ENCODE measurements around the gene RYR2.

Gene RYR2

DNA sequence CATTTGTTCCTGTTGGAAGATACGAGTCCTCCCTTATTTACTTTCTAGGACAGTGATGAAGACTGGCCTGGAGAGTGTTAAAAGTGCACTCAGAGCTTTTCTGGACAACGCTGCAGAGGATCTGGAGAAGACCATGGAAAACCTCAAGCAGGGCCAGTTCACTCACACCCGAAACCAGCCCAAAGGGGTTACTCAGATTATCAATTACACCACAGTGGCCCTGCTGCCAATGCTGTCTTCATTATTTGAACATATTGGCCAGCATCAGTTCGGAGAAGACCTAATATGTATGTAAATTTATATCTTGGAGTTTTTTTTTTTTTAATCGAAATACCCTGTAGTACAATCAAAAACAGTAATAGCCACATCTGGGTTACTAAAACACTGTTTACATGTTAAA, 658.2 kb downstream of the RYR2 start:
- no peak for DNase-seq

DNA sequence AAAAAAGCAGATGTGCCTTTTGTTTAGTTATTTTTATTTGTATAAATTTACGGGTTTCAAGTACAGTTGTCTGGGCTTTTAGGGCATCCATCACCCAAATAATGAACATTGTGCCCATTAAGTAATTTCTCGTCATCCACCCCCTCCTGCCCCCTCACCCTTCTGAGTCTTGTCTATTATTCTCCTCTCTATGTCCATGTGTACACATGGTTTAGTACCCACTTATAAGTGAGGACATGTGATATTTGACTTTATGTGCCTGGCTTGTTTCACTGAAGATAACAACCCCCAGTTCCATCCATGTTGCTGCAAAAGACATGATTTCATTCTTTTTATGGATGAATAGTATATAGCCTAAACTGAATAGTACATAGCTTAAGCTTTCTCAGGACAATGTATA, 659.5 kb downstream of the RYR2 start:
- no peak for DNase-seq

DNA sequence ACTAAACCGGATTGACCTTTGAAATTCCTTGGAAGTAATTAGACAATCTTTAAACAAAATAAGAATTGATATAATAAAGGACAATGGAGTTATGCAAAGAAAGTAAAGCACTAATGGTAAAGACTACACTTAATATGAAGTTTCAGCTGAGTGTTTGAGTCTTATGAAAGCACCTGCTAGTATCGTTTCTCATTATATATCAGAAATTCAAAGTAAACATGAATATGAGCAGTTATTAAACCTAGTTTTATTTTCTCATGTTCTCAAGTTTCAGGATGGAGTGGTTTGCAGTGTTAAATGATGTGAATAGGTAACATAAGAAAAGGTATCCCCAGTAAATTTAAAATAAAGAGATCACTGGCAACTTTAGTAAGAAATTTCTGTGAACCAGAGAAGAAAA, 660.2 kb downstream of the RYR2 start:
- DNase-seq, result no peak

DNA sequence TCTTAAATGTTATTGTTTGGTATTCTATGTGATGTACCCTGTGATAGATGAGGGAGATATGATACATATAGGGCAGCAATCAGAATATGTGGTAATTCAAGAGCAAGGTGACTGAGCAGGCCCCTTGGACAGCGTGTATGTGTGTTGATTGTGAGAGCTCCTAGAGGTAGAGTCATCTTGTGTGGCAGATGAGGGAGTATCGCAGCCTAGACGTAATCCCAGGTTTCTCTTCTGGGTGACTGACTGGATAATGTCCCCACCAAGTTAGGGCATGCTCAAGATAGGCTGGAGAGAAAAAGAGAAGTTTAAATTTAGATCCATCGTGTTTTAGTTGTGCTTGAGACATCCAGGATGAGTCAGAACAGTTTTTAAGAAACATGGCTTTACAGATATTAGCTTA, 663.5 kb downstream of the RYR2 start:
- DNase-seq, result no peak

DNA sequence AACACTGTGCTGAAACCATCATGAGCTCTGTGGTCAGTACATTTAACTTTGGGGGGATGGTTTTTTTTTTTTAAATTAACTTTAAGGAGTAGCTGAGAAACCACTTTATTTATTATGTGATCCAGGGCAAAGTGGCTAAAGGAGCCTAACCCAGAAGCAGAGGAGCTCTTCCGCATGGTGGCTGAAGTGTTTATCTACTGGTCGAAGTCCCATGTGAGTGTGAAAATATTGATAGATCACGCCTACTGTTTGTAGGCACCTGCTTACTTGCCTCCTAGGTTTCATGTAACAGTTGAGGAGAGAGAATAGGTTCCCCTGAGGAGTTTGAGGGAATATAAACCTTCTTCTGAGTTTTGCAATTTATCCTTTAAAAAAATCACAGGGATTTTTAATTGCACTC, 667.4 kb downstream of the RYR2 start:
- DNase-seq, result no peak

DNA sequence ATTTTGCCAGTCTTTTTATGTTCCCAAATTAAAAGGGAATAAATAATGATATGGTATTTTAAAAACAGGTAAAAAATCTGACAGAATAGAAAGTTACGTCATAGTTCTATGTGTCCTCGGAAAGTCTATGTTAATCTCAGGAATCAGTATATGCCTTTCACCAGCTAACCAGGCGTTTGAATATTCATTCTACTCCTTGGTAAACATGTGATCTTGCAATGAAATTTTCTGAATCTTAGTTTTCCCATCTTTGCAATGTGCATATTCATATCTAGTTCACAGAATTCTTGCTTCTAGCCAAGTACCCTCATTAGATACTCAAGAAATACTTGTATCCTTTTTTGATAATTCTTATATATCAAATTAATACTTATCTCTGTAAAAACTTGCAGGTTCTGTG, 669.3 kb downstream of the RYR2 start:
- no peak for DNase-seq

DNA sequence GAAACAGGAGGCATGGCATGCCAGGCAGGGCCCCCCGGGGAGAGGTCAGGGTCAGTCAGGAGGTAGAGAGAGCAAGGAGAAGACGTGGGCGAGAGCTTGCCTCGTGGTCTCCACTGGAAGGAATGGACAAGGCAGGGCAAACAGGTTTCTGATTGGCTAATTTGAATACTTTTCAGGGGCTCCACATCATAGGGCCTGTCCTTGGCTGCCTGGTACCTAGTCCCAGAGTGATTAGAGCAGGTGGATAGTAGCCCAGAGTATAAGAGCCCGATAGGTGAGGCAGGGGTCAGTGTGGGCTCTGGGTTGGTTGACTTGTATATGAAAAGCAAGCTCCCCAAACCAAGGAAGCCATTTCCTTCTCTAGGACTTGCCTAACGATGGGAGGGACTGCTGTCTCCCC, 670.1 kb downstream of the RYR2 start:
- DNase-seq, result no peak

DNA sequence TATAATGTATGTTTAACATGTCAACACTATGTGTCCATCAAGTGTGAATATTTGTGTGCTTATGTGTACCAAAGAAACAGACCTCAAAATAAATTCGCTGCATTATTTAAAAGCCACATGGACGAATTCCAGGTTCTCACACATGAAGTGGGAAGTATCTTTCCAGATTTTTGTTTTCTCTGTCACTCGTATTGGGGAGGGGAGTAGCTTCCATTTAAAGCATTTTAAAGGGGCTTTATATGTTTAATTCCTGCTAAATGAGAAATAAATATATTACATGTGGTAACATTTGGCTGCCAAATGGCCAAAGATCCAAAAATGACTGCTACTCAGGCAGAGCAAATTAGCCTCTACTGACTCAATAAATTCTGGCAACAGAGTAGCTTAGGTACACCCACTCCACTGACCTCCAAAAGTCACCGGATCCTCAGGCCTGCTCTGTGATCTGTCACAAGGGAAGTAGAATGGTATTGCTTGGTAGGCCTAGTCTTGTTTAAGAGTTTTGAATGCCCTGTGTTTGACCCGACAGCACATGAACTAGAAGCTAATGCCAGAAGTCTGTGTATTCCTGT, 670.7 kb downstream of the RYR2 start:
- no peak for DNase-seq

DNA sequence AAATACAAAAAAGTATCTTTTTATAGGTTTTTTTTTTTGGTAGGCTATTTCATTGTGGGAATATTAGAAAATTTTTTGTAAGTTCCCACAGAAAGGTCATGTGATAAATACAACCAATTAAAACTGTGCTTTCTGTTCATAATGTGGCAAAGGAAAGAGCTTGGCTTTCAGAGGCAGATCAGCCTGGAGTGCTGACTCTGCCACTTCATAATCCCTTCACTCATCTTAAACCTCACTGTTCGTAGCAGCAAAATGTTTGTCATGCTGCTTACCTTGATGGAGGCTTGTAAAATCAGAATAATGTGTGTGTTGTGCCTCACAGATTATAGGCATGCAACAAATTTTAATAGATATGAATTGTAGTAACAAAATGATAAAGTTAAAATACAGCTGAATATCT, 671.9 kb downstream of the RYR2 start:
- no peak for DNase-seq

DNA sequence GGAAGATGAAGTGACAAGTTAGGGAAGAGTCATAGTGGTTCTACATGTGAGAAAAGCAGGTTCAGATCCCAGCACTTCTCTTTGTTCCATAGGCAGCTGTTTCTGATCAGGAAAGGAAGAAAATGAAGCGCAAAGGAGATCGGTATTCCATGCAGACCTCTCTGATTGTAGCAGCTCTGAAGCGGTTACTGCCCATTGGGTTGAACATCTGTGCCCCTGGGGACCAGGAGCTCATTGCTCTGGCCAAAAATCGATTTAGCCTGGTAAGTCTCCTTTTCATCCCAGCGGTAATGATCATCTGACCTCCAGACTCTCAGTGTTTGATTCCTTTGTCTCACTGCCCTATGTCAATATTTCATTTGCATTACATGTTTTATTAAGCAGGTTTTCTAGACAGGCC, 675.1 kb downstream of the RYR2 start:
- no peak for DNase-seq

DNA sequence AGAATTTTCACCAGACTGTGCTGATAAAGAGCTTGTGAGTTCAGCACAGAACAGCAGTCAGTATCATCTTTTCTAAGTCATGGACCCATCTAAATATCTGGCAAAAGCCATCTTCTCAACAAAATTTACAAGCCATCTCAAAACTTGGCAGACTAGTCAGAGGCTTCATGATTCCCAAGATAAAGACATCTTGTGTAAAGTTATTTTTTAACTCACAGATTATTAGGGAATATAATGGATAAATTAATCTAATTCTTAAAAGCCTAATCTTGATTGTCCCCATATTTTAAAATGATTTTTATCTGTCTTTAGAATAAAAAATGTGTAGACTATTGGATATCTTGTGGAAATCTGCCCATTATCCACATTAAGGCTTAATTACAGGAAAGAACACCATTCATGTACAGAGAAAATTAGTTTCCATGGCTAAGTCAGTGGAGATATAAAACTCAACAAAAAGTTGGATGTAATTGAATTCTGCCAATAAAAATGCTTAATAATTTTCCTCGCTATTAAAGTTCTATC, 688.9 kb downstream of the RYR2 start:
- no peak for DNase-seq

DNA sequence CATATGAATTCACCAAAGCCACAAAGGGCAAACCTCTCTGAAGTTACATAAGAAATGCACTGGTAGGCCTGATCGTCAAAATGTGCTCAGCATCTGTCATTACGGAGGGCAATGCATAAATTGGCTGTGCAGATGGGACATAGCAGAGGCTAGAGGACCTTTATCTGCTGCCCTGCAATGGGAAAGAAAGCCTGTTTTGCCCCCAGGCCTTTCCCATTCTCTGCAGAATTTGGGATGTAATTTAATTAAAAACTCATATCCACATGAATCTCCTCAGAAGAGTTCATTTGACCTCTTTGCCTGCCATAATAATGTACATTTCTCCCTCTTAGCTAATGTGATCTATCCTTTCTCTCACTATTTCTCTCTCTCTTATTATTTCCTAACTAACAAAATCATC, 690.7 kb downstream of the RYR2 start:
- no peak for DNase-seq

DNA sequence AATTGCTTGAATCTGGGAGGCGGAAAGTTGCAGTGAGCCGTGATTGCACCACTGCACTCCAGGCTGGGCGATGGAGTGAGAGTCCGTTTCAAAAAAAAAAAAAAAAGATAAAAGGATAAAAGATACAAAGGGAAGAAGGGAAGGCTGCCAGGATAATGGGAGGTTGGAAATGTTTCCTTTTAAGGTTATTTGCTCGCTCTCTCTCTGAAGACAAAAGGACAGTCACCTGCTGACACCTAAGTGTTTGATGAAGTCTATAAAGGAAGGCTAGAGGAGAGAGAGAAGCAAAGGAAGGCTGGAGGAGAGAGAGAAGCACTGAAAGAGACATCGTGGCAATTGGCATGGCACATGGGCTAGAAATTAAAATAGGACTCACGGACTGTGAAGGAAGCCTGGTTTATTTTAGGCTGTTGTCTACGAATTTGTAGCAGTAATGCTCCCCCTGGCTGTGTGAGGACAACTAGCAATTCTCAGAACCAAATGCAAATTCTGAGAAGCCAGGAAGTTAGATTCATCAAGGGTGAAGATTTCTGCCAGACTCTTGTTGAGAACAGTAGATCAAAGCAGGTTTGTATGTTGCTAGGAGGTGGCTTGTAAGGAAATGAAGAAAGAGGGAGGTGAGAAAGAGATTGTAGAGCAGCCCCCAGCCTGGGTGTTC, 694.5 kb downstream of the RYR2 start:
- DNase-seq, result no peak

DNA sequence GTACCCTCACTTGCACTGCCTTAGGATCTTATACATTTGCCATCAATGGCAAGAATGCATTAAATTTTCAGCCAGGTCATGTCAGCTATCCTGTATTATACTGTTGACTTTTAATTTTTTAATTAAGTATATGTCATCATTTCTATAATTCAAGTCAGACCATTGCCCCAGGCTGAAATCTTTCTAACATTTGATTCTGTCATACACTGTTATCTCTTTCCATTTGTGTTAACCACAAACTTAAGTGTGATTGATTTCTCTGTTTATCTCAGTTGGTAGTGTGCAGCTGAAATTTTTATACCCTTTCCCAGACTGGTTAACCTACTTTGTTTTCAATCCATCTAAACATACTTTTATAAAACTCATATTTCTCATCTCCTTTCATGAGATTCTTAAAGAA, 695.5 kb downstream of the RYR2 start:
- no peak for DNase-seq

DNA sequence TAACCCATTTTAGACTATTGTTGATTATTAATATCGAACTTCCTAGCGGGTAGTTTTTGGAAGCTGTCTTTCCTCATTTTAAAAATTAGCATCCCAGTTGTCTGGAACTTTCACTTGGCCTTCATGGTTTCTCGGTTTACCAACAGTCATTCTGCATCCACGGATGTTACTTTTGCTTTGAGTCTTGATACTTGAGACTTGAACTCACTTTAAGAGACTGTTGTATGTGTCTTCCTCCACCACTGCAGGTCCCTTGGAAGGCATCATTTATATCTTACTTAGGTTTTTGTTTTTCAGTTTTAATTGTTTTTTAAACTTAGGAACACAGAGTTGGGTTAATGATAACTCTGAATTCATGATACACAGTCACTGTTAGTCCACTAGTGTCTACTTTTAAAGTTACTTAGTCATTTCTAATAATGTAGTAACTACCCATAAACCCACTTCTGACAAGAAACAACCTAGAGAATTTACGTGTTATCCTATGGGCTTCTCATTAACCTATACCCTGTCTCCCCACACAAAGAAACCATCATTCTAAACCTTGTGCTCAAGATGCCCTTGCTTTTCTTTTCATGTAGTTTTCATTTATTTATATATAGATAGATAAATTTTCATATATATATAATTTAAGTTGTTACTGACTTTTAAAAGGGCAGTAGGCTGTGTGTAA, 696.1 kb downstream of the RYR2 start:
- DNase-seq, result no peak

DNA sequence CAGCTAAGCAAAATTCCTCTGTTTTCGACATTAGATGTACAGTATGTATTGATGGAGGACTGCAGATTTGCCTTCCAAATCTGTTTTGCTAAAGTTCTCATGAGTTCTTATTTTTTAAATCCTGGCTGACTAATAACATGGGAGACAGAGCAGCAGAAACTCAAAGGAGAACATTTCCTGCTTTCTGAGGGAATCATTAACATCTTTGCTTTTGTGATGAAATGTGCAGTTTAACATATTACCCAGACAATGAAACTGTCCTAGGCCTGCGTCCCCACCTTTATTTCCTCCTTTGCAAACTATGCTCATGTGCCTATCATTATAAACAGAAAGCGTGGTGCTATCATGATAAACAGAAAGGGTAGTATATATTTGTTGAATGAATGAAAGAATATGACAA, 698.9 kb downstream of the RYR2 start:
- DNase-seq, result no peak

DNA sequence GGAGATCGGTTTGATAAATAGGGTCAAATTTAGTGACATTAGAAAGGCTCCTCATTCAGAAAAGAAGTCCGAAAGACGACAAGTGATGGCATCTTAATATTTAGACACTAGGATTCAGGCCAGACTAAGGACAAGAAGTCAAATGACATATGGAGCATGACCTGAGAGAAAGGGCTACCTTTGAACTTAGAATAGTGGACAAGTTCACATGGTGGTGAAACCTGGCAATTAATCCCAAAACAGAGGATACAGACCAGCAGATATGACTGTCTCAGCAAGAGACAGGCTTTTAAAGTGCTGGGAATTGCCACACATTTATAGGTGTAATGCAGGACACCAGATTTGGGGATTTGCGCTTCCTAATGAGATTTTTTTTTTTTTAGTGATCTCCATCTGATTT, 703.6 kb downstream of the RYR2 start:
- DNase-seq, result no peak

DNA sequence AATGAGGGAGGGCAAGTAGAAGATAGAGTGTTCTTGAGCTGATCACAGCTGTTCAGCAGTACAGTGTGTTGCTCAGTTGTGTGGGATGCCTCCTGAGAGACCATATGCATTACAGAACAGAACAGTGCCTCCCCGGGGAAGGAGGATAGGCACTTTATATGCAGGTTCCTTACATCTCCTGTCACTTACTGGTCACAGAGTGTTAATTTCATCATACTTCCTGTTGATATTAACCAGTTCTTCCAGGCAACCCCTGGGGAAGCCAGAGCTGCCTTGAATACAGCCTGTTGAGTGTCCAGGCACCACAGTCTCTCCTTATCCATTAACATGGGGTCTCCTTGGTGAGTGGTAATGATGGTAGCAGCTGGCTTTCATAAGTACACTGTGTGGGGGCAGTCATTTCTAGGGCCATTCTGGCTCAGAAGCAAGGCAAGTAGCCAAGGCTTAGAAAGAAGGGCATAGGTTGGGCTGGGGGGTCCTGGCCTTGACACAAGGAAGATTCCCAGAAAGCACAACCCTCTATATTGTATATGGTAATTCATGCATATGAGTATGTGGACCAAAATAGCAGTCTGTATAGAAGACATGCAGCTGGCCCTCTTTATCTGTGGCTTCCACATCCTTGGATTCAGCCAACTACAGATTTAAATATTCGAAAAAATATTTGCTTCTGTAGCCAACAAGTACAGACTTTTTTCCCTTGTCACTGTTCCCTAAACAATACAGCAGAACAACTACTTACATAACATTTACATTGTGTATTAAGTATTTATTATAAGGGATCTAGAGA, 706.4 kb downstream of the RYR2 start:
- DNase-seq, result no peak

DNA sequence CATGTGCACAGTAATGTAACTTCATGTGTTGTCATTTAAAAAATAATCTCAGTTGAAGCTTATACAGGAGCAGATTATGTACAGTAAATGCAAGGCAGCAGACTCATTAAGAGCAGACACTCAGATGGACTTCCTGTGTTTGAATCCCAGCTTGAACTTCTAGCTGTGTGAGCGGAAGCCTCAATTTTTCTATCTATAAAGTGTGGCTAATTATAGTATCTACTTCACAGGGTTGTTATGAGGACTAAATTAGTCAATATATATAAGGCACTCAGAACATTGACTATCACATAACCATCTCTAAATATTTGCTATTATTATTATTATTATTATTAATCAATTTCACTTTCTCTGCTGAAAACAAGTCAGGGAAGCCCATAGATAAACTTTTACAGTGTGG, 707.1 kb downstream of the RYR2 start:
- no peak for DNase-seq

DNA sequence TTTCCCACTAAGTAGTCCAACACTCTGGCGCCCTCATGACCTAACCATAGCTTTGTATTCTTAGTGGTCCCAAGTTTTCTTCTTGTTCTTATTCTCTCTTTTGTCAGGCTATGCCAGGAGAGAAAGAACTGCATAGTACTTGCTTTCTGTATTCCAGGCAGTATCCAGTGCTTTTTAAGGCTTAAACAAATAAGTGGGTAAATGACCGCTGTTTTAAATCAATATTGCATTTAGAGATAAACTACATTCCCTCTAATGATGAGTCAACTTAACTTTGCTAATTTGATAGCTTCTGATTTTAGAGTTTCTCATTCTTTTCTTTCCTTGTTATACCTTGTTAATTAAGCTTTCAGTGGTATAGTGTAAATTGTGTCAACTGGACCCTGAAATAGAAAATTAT, 709.1 kb downstream of the RYR2 start:
- no peak for DNase-seq

DNA sequence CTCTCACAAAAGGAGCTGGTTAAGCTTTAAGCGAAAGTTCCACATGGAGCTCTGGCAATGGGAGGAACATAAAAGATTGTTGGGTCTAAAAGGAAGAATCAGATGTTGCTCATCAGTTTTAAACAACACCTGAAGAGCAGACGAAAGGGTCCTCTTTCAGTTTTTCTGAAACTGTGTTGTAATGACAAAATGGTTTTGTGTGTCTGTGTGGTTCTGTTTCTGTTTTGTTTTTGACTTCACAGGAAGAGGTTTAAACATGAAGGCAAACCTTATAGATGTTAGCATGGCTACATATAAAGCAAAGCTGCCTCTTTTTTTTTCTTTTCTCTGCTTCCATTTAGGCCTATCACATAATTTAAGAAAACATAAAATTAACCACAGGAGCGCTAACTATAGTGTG, 712.6 kb downstream of the RYR2 start:
- DNase-seq, result no peak

DNA sequence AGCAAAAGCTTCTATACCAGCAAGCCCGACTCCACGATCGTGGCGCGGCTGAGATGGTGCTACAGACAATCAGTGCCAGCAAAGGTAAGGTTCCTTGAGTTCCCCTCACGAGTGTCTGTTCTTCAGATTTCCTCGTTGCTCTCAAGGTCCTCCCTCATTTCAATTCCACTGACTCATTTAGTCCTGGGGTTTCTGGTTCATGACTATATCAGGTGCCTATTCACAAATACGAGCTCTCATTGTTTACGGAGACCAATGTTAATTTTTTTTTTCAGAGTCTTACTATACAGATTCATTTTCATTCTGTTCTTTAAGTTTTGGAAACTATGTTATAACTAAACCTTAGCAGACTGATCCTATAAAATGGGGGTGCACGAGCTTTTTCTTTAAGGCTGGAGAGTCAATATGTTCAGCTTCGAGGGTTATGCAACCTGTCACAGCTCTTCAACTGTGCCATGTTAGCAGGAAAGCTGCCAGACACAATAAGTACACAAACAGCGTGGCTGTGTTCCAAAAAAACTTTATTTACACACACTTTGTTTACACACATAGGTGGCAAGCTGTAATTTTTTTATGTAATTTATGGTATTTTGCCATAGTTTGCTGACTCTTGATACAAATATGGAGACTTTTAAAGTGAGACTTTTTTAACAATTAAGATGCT, 714.5 kb downstream of the RYR2 start:
- no peak for DNase-seq

DNA sequence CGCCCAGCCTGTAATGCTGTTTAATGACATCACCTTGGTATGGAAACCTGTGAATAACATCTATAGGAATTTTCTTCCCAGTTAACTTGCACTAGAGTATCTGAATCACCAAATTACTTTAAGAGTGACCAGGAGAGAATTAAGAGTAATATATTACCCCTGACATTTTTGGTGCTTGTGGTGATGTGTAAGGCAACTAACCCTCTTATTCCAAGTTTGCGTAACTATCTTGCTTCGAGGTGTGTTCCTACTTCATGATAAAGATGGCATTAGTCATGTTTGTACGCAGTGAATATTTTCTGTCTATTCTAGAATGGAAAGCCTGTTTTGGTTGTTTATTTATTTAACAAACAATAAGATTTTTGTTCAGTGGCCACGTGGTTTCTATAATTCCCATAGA, 717.4 kb downstream of the RYR2 start:
- DNase-seq, result no peak

Data from NK-92 treated with Interleukin-12 subunit alpha and Interleukin-12 subunit beta, amount 100 ng/mL, for 24 hours (cell line).